Thoracic aorta (tissue), 2 donors: ENCODE results near the gene E2F1. TPM values are rescaled to one million over a fixed set of nuclear protein-coding genes. Genes with fewer than 3 reads are reported as not detected.
A peak's percentile ranks its signal among the peaks of the same experiment; 100 is the strongest.

Experiments used
- ATAC-seq: fragments of 150-250 bp; one replicate; pipeline ENCODE4 v1.8.0; 2017; ENCODE audit warnings: low read depth; ENCODE audit not compliant: insufficient number of reproducible peaks, low FRiP score
- DNase-seq: peaks from one replicate; pipeline ENCODE4 v3.0.0-alpha.2; 2020; ENCODE audit warnings: low spot score
- H3K27ac ChIP-seq, 2 donors: fragments of 200-600 bp; sonication (generic); 1 replicate in 1 of 2; 2 replicates in 1 of 2; pipeline ENCODE4 v1.5.1; 2016; ENCODE audit warnings: mild to moderate bottlenecking in 2 of 2, moderate library complexity in 2 of 2
- H3K27me3 ChIP-seq: fragments of 200-600 bp; sonication (generic); replicated peaks from 2 replicates; pipeline ENCODE4 v1.6.0; 2016; ENCODE audit warnings: mild to moderate bottlenecking; ENCODE audit not compliant: insufficient read depth
- H3K36me3 ChIP-seq: fragments of 200-600 bp; sonication (generic); one replicate; pipeline ENCODE4 v1.5.1; 2016
- H3K4me1 ChIP-seq, 2 donors: fragments of 200-600 bp; sonication (generic); 1 replicate in 1 of 2; 2 replicates in 1 of 2; pipeline versions ENCODE4 v1.5.1 to v1.6.0; 2016; ENCODE audit warnings: low read depth in 2 of 2, mild to moderate bottlenecking in 1 of 2; ENCODE audit not compliant: control insufficient read depth in 1 of 2
- H3K4me3 ChIP-seq: fragments of 200-600 bp; sonication (generic); 2 replicates; pipeline ENCODE4 v1.5.1; 2016; ENCODE audit warnings: mild to moderate bottlenecking
- H3K9me3 ChIP-seq: fragments of 200-600 bp; sonication (generic); 2 replicates; pipeline ENCODE4 v1.5.1; 2016
- total RNA-seq, 2 donors: library from RNA; depleted of rRNA; stranded (reverse); fragments of >200 nt; gene quantifications; one replicate each; pipeline versions ENCODE4 v1.1.0 to v1.2.3, GENCODE V29; 2016
- TF ChIP-seq, protein P1 (sequence below): fragments of 200-600 bp; sonication (generic); IDR thresholded peaks from one replicate; pipeline ENCODE4 v1.5.1; 2019; ENCODE audit warnings: antibody characterized with exemption

The E2F1 gene
- total RNA-seq, 2 donors from 2014 or later = 0.68 to 0.92 TPM

DNA sequence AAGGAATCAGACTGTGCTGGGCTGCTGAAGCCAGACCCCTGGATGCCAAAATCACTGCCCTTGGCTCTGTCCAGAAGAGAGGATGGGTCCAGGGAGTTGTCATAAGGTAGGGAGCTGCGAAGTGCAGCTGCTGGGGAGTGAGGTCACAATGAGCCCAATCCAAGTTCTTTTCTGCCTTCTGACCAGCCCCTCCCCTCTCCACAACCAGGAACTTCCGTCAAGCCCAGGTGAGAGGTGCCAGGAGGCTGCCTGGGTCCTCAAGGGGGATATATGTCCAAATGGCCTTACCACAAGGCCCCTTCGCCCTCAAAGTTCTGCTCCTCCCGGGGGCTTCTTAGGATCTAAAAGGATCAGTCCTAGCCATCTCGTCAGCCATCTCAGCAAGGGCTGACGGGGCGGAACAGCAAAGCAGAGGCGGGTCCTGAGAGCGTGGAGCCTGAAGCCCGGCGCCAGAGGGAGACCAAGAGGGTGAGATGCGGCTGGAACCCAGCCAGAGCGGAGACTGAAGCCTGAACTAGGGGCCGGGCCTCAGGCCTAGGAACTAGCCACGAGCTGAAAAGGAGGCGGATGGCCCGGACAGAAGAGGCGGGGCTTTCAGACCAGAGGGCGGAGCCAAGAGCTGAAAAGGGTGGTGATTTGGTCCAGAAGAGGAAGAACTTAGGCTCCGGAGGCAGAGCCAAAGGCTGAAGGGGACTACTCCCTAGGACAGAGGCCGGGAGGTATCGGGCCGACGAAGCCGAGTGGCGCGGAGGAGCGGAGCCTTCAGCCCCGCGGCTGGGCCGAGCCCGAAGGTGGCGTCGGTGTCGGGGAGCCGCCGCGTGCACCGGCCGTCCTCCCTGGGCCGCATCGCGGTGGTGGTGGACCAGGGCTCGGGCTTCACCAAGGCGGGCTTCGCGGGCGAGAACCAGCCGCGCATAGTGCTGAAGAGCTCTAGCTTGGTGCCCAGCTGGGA is 19.6 kb downstream of the E2F1 start, which contains the start of gene ACTL10:
TSS of gene ACTL10 (plus strand) at position 651 of the 952 bp plus-strand sequence. CDS start 555 bp downstream, outside the sequence.
- ATAC-seq (peak; percentile 69), DNase-seq (peak; percentile 95)
- peak within 1 kb of the TSS; percentile 88 to 93 for H3K27ac ChIP-seq
- TF ChIP-seq, protein P1, sequence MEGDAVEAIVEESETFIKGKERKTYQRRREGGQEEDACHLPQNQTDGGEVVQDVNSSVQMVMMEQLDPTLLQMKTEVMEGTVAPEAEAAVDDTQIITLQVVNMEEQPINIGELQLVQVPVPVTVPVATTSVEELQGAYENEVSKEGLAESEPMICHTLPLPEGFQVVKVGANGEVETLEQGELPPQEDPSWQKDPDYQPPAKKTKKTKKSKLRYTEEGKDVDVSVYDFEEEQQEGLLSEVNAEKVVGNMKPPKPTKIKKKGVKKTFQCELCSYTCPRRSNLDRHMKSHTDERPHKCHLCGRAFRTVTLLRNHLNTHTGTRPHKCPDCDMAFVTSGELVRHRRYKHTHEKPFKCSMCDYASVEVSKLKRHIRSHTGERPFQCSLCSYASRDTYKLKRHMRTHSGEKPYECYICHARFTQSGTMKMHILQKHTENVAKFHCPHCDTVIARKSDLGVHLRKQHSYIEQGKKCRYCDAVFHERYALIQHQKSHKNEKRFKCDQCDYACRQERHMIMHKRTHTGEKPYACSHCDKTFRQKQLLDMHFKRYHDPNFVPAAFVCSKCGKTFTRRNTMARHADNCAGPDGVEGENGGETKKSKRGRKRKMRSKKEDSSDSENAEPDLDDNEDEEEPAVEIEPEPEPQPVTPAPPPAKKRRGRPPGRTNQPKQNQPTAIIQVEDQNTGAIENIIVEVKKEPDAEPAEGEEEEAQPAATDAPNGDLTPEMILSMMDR = peak; percentile 25
- H3K9me3 ChIP-seq = no peaks in the 10 kb centered on the region
- peak within 1 kb of the TSS; percentile 85 for H3K4me3 ChIP-seq
- no peaks in the 10 kb centered on the region for H3K36me3 ChIP-seq
- H3K27me3 ChIP-seq = no peaks in the 10 kb centered on the region
- H3K4me1 ChIP-seq = peaks cover 17 to 66% of the 10 kb centered on the region in 2 donors

DNA sequence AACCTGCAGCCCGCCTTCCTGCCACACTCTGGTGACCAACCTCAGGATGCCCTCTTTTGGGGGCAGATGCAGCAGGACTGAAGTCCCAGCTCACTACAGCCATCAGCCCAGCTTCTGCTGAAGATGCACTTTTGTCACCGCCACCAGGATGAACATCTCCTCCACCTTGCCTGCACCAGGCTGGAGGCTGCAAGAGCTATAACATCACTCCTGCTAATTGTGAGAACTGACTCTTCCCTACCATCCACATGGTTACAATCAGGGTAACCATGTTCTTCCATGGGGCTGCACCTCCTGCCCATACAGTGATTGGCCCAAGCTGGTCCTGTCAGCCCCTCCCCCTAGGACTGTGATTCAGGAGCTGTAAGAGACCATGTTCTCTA is 21.4 kb downstream of the E2F1 start:
- ATAC-seq (no peak), DNase-seq (no peak)
- TF ChIP-seq, protein P1 = no peak
- peaks cover 5% of the 10 kb centered on the region for H3K36me3 ChIP-seq
- no peaks in the 10 kb centered on the region for H3K9me3 ChIP-seq
- H3K27ac ChIP-seq = peak overlapping the region; percentile 93 to 94
- H3K27me3 ChIP-seq = no peaks in the 10 kb centered on the region
- H3K4me1 ChIP-seq = peaks cover 17 to 48% of the 10 kb centered on the region in 2 donors
- H3K4me3 ChIP-seq = no peak overlapping the region

DNA sequence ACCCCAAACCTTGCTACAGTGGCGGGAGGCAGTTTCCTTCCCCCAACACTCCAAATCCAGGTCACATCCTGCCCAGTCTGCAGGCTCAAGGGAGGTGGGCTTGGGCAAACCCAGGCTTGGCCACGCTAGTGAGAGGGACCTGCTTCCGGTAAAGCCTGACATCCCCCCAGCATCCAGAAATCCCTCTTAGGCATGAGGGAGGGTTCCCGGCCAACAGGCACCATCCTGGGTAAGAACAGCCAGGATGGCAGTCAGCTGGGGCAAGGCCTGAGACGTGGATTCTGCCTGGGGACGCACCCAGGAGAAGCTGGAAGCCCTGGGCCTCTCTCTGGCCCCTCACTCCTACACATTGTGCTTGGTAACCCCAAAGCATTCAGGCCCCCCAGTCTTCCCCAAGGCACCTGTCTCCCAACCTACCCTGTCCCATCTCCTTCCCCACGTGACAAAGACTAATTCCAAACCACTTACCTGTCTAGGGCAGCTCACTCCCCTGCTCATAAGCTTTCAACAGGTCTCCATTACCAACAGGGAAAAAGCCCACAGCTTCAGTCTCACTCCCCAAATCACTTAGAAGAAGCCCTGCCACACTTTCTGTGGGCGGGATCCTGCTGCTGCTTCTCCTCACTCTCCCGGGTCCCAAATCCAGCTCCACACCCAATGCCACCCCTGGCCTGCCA is 22.0 kb downstream of the E2F1 start:
- ATAC-seq (no peak), DNase-seq (no peak)
- Histone ChIP-seq H3K9me3 (no peaks in the 10 kb centered on the region), H3K27me3 (no peaks in the 10 kb centered on the region), H3K36me3 (peaks cover 11% of the 10 kb centered on the region), H3K4me3 (peak overlapping the region; percentile 96), H3K4me1 (peaks cover 17 to 45% of the 10 kb centered on the region in 2 donors), H3K27ac (peak overlapping the region; percentile 93 to 94)
- TF ChIP-seq, protein P1 = no peak

DNA sequence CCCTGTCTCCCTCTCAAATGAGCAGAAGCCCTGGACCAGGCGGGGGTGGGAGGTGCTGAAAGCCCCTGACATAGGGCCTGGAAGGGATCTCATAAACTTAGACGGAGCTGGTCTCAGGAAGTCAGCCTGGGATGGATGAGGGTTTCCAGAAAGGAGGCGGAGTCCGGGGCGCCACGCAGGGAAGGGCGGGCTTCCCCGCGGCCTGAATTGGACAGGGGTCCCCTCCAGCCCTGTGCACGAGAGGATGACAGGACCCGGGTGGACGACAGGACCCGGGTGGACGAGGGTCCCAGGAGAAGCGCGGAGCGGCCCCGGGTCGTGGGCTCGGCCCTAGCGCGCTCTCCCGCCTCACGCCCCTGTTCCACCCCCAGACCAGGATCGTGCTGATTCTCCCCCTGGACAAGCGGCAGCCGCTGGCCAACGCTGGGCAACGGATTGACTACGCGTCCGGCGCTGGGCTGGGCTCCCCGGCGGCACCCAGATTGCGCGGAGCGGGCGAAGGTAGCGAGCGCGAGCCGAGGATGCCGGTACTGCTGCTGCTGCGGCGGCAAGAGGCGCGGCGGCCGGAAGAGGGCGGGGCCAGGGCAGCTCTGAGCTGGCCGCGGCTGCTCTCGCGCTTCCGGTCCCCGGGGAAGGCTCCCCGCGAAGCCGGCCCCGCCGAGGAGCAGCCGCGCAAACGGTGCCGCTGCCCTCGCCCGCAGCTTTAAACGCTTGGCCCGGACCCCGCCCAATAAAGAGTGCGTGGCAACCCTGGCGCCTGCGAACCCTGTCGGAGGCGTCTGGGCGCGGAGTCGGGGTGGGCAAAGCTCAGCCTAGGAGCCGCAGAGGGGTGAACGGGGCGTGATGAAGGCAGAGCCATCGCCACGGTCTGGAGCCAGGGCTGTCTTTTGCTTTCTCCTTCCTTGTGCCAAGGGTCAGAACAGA is 22.8 kb downstream of the E2F1 start:
- peaks cover 16 to 41% of the 10 kb centered on the region in 2 donors for H3K4me1 ChIP-seq
- peaks cover 16% of the 10 kb centered on the region for H3K36me3 ChIP-seq
- TF ChIP-seq, protein P1 = no peak
- no peaks in the 10 kb centered on the region for H3K9me3 ChIP-seq
- peak overlapping the region; percentile 96 for H3K4me3 ChIP-seq
- ATAC-seq = no peak
- H3K27me3 ChIP-seq = no peaks in the 10 kb centered on the region
- peak overlapping the region; percentile 93 to 94 for H3K27ac ChIP-seq
- DNase-seq = no peak
